ENCODE data around the gene FBXO7.

Gene FBXO7

GRCh38 chr22:32462452-32462851 lies 12.2 kb upstream of the FBXO7 start:
- no peak overlapping the region for H3K4me3 ChIP-seq (ENCODE audit: low read length)
- no peak for DNase-seq (ENCODE audit: low read depth)
- no peak for TF ChIP-seq CTCF (conservative IDR thresholded peaks at IDR 0.05; ENCODE audit: low read length)

GRCh38 chr22:32465661-32466060 lies 8.9 kb upstream of the FBXO7 start:
- no peak for DNase-seq (ENCODE audit: low read depth)
- no peak overlapping the region for H3K4me3 ChIP-seq (ENCODE audit: low read length)
- no peak for TF ChIP-seq CTCF (conservative IDR thresholded peaks at IDR 0.05; ENCODE audit: low read length)

- DNase-seq (ENCODE audit: low read depth): no peak
- H3K4me3 ChIP-seq (ENCODE audit: low read length): no peak overlapping the region
- TF ChIP-seq CTCF (conservative IDR thresholded peaks at IDR 0.05; ENCODE audit: low read length): no peak
These were observed 8.1 kb upstream of the FBXO7 start for GRCh38 chr22:32466496-32466895.

GRCh38 chr22:32469799-32470212 lies 4.8 kb upstream of the FBXO7 start:
- no peak overlapping the region for H3K4me3 ChIP-seq (ENCODE audit: low read length)
- peak; percentile 86 for DNase-seq (ENCODE audit: low read depth)
- no peak for TF ChIP-seq CTCF (conservative IDR thresholded peaks at IDR 0.05; ENCODE audit: low read length)

GRCh38 chr22:32473388-32473952 lies 1.1 kb upstream of the FBXO7 start:
- H3K4me3 ChIP-seq (ENCODE audit: low read length): peak overlapping the region; percentile 87
- peak; percentile 80 for TF ChIP-seq CTCF (conservative IDR thresholded peaks at IDR 0.05; ENCODE audit: low read length)
- peak; percentile 68 for DNase-seq (ENCODE audit: low read depth)

GRCh38 chr22:32475468-32476010 lies 928 bp downstream of the FBXO7 start:
- peak overlapping the region; percentile 87 for H3K4me3 ChIP-seq (ENCODE audit: low read length)
- peak; percentile 50 for DNase-seq (ENCODE audit: low read depth)
- no peak for TF ChIP-seq CTCF (conservative IDR thresholded peaks at IDR 0.05; ENCODE audit: low read length)

Measured in AG10803 (cell line).